H1 (cell line): ENCODE data around the gene PXK. TPM values are rescaled to one million over a fixed set of nuclear protein-coding genes. Genes with fewer than 3 reads are reported as not detected.
A peak's percentile ranks its signal among the peaks of the same experiment; 100 is the strongest.

Experiments used
- CTCF ChIA-PET: fragments of 300-600 bp; sonication (Branson Sonifier 250); formaldehyde crosslinking; loops from one replicate; lab custom pipeline; 2021; ENCODE audit not compliant: partially characterized antibody; lab: Charles Lee
- POLR2A ChIA-PET: fragments of 300-600 bp; sonication (Branson Sonifier 250); formaldehyde crosslinking; loops from one replicate; lab custom pipeline; 2021; ENCODE audit warnings: inconsistent platforms; ENCODE audit not compliant: partially characterized antibody; lab: Charles Lee
- DNase-seq, 2 experiments: peaks; one replicate each; pipeline versions ENCODE4 v3.0.0 to v3.0.0-alpha.2; 2010 to 2022; ENCODE audit warnings: low spot score in 2 of 2, low read depth in 1 of 2, mixed read lengths in 1 of 2
- FAIRE-seq: peaks from 2 replicates; lab custom pipeline; 2011; peaks lifted over from hg19 to GRCh38; lab: Jason Lieb, UNC
- H2AFZ ChIP-seq: 2 replicates; pipeline ENCODE4 v1.8.1; 2012; ENCODE audit warnings: low read length, inconsistent platforms
- H2AK5ac ChIP-seq: 2 replicates; pipeline ENCODE4 v1.6.1; 2013; ENCODE audit warnings: low read depth, low read length
- H2BK120ac ChIP-seq: replicated peaks from 2 replicates; pipeline ENCODE3; 2013; ENCODE audit warnings: low read depth, low read length, inconsistent platforms
- H2BK12ac ChIP-seq: 2 replicates; pipeline ENCODE4 v1.6.1; 2013; ENCODE audit warnings: low read depth, low read length
- H2BK15ac ChIP-seq: 2 replicates; pipeline ENCODE4 v1.6.1; 2013; ENCODE audit warnings: low read length
- H2BK20ac ChIP-seq: 2 replicates; pipeline ENCODE4 v1.6.1; 2013; ENCODE audit warnings: low read length
- H2BK5ac ChIP-seq: 2 replicates; pipeline ENCODE4 v1.6.1; 2013; ENCODE audit warnings: low read depth, low read length
- H3K14ac ChIP-seq: 2 replicates; pipeline ENCODE4 v1.6.1; 2013; ENCODE audit warnings: inconsistent platforms; ENCODE audit not compliant: insufficient read length
- H3K18ac ChIP-seq: 2 replicates; pipeline ENCODE4 v1.6.1; 2013; ENCODE audit warnings: low read length; ENCODE audit errors: extremely low read depth
- H3K23ac ChIP-seq: 2 replicates; pipeline ENCODE4 v1.6.1; 2013; ENCODE audit warnings: inconsistent platforms; ENCODE audit not compliant: insufficient read length
- H3K23me2 ChIP-seq: 2 replicates; pipeline ENCODE4 v1.6.1; 2013; ENCODE audit warnings: low read depth, low read length
- H3K27ac ChIP-seq: 2 replicates; pipeline ENCODE4 v1.6.1; 2011; ENCODE audit warnings: low read depth, low read length, inconsistent platforms
- H3K27me3 ChIP-seq, 4 experiments: replicated peaks in 1 of 4; 1 replicate in 1 of 4; 2 replicates in 3 of 4; pipeline versions ENCODE4 v1.6.1 to v1.8.1; 2011 to 2013; ENCODE audit warnings: low read length in 3 of 4, mild to moderate bottlenecking in 3 of 4, inconsistent platforms in 2 of 4, mixed read lengths in 2 of 4, moderate library complexity in 1 of 4; ENCODE audit not compliant: control insufficient read depth in 3 of 4, insufficient read depth in 3 of 4; ENCODE audit errors: extremely low read depth in 1 of 4
- H3K36me3 ChIP-seq, 4 experiments: 2 replicates each; pipeline versions ENCODE4 v1.6.1 to v1.8.1; 2011 to 2013; ENCODE audit warnings: mild to moderate bottlenecking in 4 of 4, low read length in 3 of 4, moderate library complexity in 2 of 4, control low read depth in 1 of 4, inconsistent platforms in 1 of 4; ENCODE audit not compliant: insufficient read depth in 4 of 4, control insufficient read depth in 2 of 4
- H3K4ac ChIP-seq: replicated peaks from 2 replicates; pipeline ENCODE3; 2013; ENCODE audit warnings: low read length, low read depth, mixed read lengths, inconsistent platforms; ENCODE audit not compliant: insufficient read length
- H3K4me1 ChIP-seq, 4 experiments: replicated peaks in 1 of 4; 1 replicate in 1 of 4; 2 replicates in 3 of 4; pipeline versions ENCODE4 v1.6.1 to v1.8.1; 2011 to 2013; ENCODE audit warnings: low read length in 3 of 4, inconsistent platforms in 2 of 4, mixed read lengths in 1 of 4; ENCODE audit not compliant: insufficient read depth in 4 of 4, control insufficient read depth in 3 of 4
- H3K4me2 ChIP-seq, 2 experiments: 2 replicates each; pipeline versions ENCODE4 v1.6.1 to v1.8.1; 2011 to 2013; ENCODE audit warnings: low read depth in 2 of 2, low read length in 2 of 2, control low read depth in 1 of 2, inconsistent platforms in 1 of 2, mild to moderate bottlenecking in 1 of 2; ENCODE audit not compliant: insufficient read depth in 1 of 2
- H3K4me3 ChIP-seq, 4 experiments: fragments of 200-600, 300-600 bp in 1 of 4; sonication (generic), shearing (Covaris generic), sonication (Bioruptor Twin) in 1 of 4; 2 replicates each; pipeline versions ENCODE4 v1.5.1 to v1.8.1; 2011 to 2016; ENCODE audit warnings: low read length in 4 of 4, low read depth in 3 of 4, control low read depth in 2 of 4, inconsistent platforms in 2 of 4, mild to moderate bottlenecking in 2 of 4, mixed read lengths in 1 of 4, moderate library complexity in 1 of 4; ENCODE audit not compliant: insufficient read depth in 2 of 4; ENCODE audit errors: extremely low read depth in 1 of 4
- H3K56ac ChIP-seq: replicated peaks from 2 replicates; pipeline ENCODE3; 2013; ENCODE audit warnings: low read depth, mild to moderate bottlenecking, mixed read lengths, low read length, inconsistent platforms; ENCODE audit not compliant: insufficient read length
- H3K79me1 ChIP-seq: 2 replicates; pipeline ENCODE4 v1.6.1; 2013; ENCODE audit warnings: low read depth, low read length, control low read depth
- H3K79me2 ChIP-seq, 2 experiments: 2 replicates each; pipeline versions ENCODE4 v1.6.1 to v1.8.1; 2012 to 2013; ENCODE audit warnings: low read length in 2 of 2, mild to moderate bottlenecking in 2 of 2, inconsistent platforms in 1 of 2; ENCODE audit not compliant: insufficient read depth in 2 of 2, control insufficient read depth in 1 of 2
- H3K9ac ChIP-seq, 4 experiments: replicated peaks in 1 of 4; 1 replicate in 1 of 4; 2 replicates in 3 of 4; pipeline versions ENCODE4 v1.6.1 to v1.8.1; 2011 to 2013; ENCODE audit warnings: low read depth in 3 of 4, low read length in 3 of 4, control low read depth in 2 of 4, mild to moderate bottlenecking in 2 of 4, moderate library complexity in 2 of 4, inconsistent platforms in 1 of 4; ENCODE audit errors: extremely low read depth in 1 of 4
- H3K9me3 ChIP-seq, 2 experiments: 2 replicates each; pipeline versions ENCODE4 v1.6.1 to v1.8.1; 2012 to 2013; ENCODE audit warnings: mild to moderate bottlenecking in 2 of 2, moderate library complexity in 2 of 2, control low read depth in 1 of 2, inconsistent platforms in 1 of 2, low read depth in 1 of 2, low read length in 1 of 2, mixed read lengths in 1 of 2; ENCODE audit not compliant: insufficient read depth in 2 of 2
- H4K20me1 ChIP-seq, 2 experiments: replicated peaks in 1 of 2; 2 replicates each; pipeline versions ENCODE3 to v1.8.1; 2011 to 2013; ENCODE audit warnings: inconsistent platforms in 2 of 2, low read length in 2 of 2, mild to moderate bottlenecking in 1 of 2; ENCODE audit not compliant: insufficient read depth in 2 of 2, control insufficient read depth in 1 of 2
- H4K5ac ChIP-seq: 2 replicates; pipeline ENCODE4 v1.6.1; 2013; ENCODE audit warnings: low read length, low read depth, mixed read lengths, inconsistent platforms; ENCODE audit not compliant: insufficient read length
- H4K8ac ChIP-seq: 2 replicates; pipeline ENCODE4 v1.8.0; 2013; ENCODE audit warnings: mild to moderate bottlenecking, moderate library complexity, low read length, inconsistent platforms; ENCODE audit not compliant: insufficient read depth; ENCODE audit errors: extremely low read depth
- H4K91ac ChIP-seq: replicated peaks from 2 replicates; pipeline ENCODE3; 2013; ENCODE audit warnings: low read length, mixed read lengths, inconsistent platforms; ENCODE audit not compliant: insufficient read length
- ASH2L ChIP-seq: fragments of 200-600, 300-600 bp; sonication (generic); IDR thresholded peaks from one replicate; pipeline ENCODE4 v1.7.1; 2017; ENCODE audit warnings: low read length
- BACH1 ChIP-seq: IDR thresholded peaks from 2 replicates; pipeline ENCODE4 v1.6.1; 2012; ENCODE audit warnings: low read length, improper control_type of control experiment
- FOSL1 ChIP-seq: IDR thresholded peaks from 2 replicates; pipeline ENCODE4 v1.6.1; 2011; ENCODE audit warnings: mild to moderate bottlenecking, low read depth, low read length, moderate library complexity; ENCODE audit not compliant: insufficient read depth
- KDM1A ChIP-seq: fragments of 200-600, 300-600 bp; sonication (generic); IDR thresholded peaks from 2 replicates; pipeline ENCODE4 v1.7.1; 2016; ENCODE audit warnings: mild to moderate bottlenecking, low read length, borderline replicate concordance
- RBBP5 ChIP-seq: IDR thresholded peaks from 2 replicates; pipeline ENCODE4 v1.7.1; 2012; ENCODE audit warnings: low read depth, mild to moderate bottlenecking, inconsistent platforms, low read length, moderate library complexity, borderline replicate concordance
- RFX5 ChIP-seq: IDR thresholded peaks from 2 replicates; pipeline ENCODE4 v1.6.1; 2011; ENCODE audit warnings: low read depth, low read length, improper control_type of control experiment, borderline replicate concordance
- SUZ12 ChIP-seq: fragments of 200-600 bp; sonication (generic); IDR thresholded peaks from 2 replicates; pipeline ENCODE4 v1.6.1; 2012; ENCODE audit warnings: mild to moderate bottlenecking, inconsistent platforms, low read length, moderate library complexity, mixed read lengths
- WGBS, 2 experiments: shearing (Covaris generic) in 1 of 2; methylation state at CpG; one replicate each; pipeline versions ENCODE4 v1.1.6 to v1.1.7; 2013 to 2015; ENCODE audit warnings: low lambda C conversion rate in 2 of 2, mixed read lengths in 2 of 2, inconsistent platforms in 1 of 2, low coverage in 1 of 2, missing lambda C conversion rate in 1 of 2; ENCODE audit not compliant: insufficient replicate concordance in 2 of 2, insufficient coverage in 1 of 2, insufficient read length in 1 of 2; ENCODE audit errors: extremely low coverage in 1 of 2, missing lambda C conversion rate in 1 of 2; 5-methylcytosine and 5-hydroxymethylcytosine counted together
- long read RNA-seq, 2 experiments: library from RNA in 1 of 2; library from capped mRNA in 1 of 2; stranded (forward); transcript quantifications; one replicate each; pipeline ENCODE4 v2.0.0, GENCODE V29; 2021; ENCODE audit warnings: inconsistent platforms in 1 of 2
- polyA minus RNA-seq, 3 experiments: library from RNA; depleted of rRNA, polyadenylated mRNA; stranded (reverse); fragments of >200 nt; gene quantifications; 1 replicate in 2 of 3; 2 replicates in 1 of 3; pipeline ENCODE4 v1.2.3, GENCODE V29; 2011
- polyA plus RNA-seq, 7 experiments: library from polyadenylated mRNA; depleted of rRNA in 3 of 7; stranded (reverse) in 5 of 7; unstranded in 2 of 7; fragments of >200 nt in 5 of 7; fragments of 200-250 nt in 2 of 7; gene quantifications; 1 replicate in 5 of 7; 2 replicates in 1 of 7; 4 replicates in 1 of 7; pipeline versions ENCODE4 v1.2.1 to v1.2.3, GENCODE V29; 2011 to 2013; ENCODE audit warnings: missing spikeins in 2 of 7, mixed read lengths in 2 of 7
- total RNA-seq: library from RNA; stranded (reverse); fragmentation: NEBNext Ultra II Directional; extraction: Animal tissue kit (Norgen Biotek cat#: 25700); gene quantifications from 2 replicates; pipeline ENCODE4 v1.2.1, GENCODE V29; 2021
- TF ChIP-seq, protein P1 (sequence below): IDR thresholded peaks from 2 replicates; pipeline ENCODE4 v1.6.1; 2012; ENCODE audit warnings: inconsistent platforms

Gene PXK
- total RNA-seq (6.2 and 7.1 TPM in 2 replicates), polyA plus RNA-seq (2011; rRNA removed) (3.5 and 3.6 TPM in 2 replicates), polyA minus RNA-seq (2011; rRNA and poly(A)+ RNA removed) (5.7 and 6.0 TPM in 2 replicates)
- polyA plus RNA-seq (2011; cell fraction: cytosol; rRNA removed) = 5.2 TPM
- 6.3 TPM for polyA plus RNA-seq (2011; cell fraction: nucleus; rRNA removed)
- 5.0 to 5.9 TPM (median 5.2 TPM) in 4 replicates for polyA plus RNA-seq (2012, experiment 1 of 2)
- 2.0 TPM for polyA plus RNA-seq (2012, experiment 2 of 2)
- polyA plus RNA-seq (2013, experiment 1 of 2) = 5.1 TPM
- 5.1 TPM for polyA plus RNA-seq (2013, experiment 2 of 2)
- 3.6 TPM for polyA minus RNA-seq (2011; cell fraction: cytosol; rRNA and poly(A)+ RNA removed)
- 6.3 TPM for polyA minus RNA-seq (2011; cell fraction: nucleus; rRNA and poly(A)+ RNA removed)
- long read RNA-seq, experiment 1, partial matches to known transcripts = 5 of 8 reads
- long read RNA-seq, experiment 1, other reads (novel, unspliced or antisense) = 2 of 8 reads
- long read RNA-seq, experiment 2 = 0 reads

DNA sequence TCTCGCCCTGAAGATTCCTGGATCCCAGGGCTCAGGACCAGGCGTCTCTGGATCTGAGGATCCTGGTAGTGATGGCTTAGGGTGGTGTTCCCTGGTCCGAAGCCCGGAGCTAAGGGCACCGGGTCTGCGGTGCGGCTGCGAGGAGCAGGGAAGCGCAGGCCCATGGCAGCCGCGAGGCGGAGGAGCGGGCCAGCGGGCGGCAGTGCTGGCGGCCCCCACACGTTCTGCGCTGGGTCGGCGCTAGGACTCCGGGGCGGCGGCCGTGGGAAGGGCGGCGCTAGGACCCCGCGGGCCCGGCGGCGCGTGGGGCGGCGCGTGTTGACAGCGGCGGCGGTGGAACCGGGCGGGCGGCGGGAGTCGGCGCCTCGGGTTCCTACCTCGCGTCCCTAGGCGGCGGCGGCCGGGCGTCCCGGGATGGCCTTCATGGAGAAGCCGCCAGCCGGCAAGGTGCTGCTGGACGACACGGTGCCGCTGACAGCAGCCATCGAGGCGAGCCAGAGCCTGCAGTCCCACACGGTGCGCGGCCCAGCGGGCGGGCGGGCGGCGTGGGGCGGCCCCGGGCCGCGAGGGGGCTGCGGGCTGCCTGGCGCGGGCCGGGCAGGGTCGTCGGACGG lies at the start of gene PXK:
Gene PXK (plus strand): TSS at position 318 of the 614 bp plus-strand sequence. CDS start 97 bp downstream, at position 415.
- Histone ChIP-seq H4K8ac (peak within 1 kb of the TSS; percentile 60), H3K27me3 (peaks cover 0 to 16% (median 8%) of the 10 kb centered on the region in 4 experiments; a peak in 5 of 7 replicates), H2AFZ (peak within 1 kb of the TSS; percentile 94), H4K20me1 (no peaks in the 10 kb centered on the region), H2BK5ac (no peak within 1 kb of the TSS), H2BK12ac (peak within 1 kb of the TSS; percentile 71; the same call in 1 of the 2 replicates), H3K18ac (no peak within 1 kb of the TSS; the same call in 1 of the 2 replicates), H3K27ac (no peak within 1 kb of the TSS), H3K4me1 (0 out of 7 replicates have a peak, but pooled peaks cover 0 to 4% (median 0%) of the 10 kb centered on the region in 4 experiments), H4K91ac (no peak within 1 kb of the TSS), H3K4me3 (peak within 1 kb of the TSS; percentile 49 to 65 (median 58)), H3K9ac (peak within 1 kb of the TSS in 1 of 4 experiments; percentile 18; a peak in 1 of 7 replicates), H3K79me2 (no peaks in the 10 kb centered on the region), H3K9me3 (no peaks in the 10 kb centered on the region), H3K4me2 (peak within 1 kb of the TSS; percentile 64 to 94), H3K79me1 (no peaks in the 10 kb centered on the region), H3K23ac (no peak within 1 kb of the TSS), H4K5ac (no peak within 1 kb of the TSS), H3K36me3 (no peaks in the 10 kb centered on the region), H3K14ac (no peak within 1 kb of the TSS), H2AK5ac (no peak within 1 kb of the TSS; the same call in 1 of the 2 replicates), H3K23me2 (peaks cover 7% of the 10 kb centered on the region; the same call in 1 of the 2 replicates), H2BK20ac (no peak within 1 kb of the TSS), H2BK120ac (no peak within 1 kb of the TSS), H3K56ac (no peak within 1 kb of the TSS), H2BK15ac (no peak within 1 kb of the TSS), H3K4ac (no peak within 1 kb of the TSS)
- DNase-seq = peak in 1 of 2 experiments; percentile 84
- ChIA-PET CTCF (interaction anchor here (1.0 to 3.9 kb wide), 8 partner anchors 17 to 159 kb away, joined by 3 to 15 read pairs (median 4); partner anchors contain the start of genes HTD2, KCTD6 and RPP14), POLR2A (interaction anchor here (1.1 to 1.5 kb wide), 3 partner anchors 10 to 102 kb away, joined by 3 to 4 read pairs (median 3); no protein-coding TSS in a partner anchor)
- FAIRE-seq = no peak
- WGBS, 2 experiments = 1% methylated on average over 42 of the region's 79 CpGs; no CpG with 5 or more reads in 1 of the 2 experiments
- TF ChIP-seq FOSL1 (peak; percentile 100), BACH1 (peak; percentile 92), ASH2L (peak; percentile 48), KDM1A (0 out of 2 replicates have a peak, but pooled peaks have one; percentile 20), RBBP5 (peak; percentile 42; the same call in 1 of the 2 replicates), SUZ12 (peak; percentile 36; the same call in 1 of the 2 replicates), RFX5 (no peak)
- TF ChIP-seq, protein P1, sequence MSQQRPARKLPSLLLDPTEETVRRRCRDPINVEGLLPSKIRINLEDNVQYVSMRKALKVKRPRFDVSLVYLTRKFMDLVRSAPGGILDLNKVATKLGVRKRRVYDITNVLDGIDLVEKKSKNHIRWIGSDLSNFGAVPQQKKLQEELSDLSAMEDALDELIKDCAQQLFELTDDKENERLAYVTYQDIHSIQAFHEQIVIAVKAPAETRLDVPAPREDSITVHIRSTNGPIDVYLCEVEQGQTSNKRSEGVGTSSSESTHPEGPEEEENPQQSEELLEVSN = 0 out of 2 replicates have a peak, but pooled peaks have one; percentile 20
